OCI-LY7 (cell line): ENCODE data around the gene ROBO2. TPM values are rescaled to one million over a fixed set of nuclear protein-coding genes. Genes with fewer than 3 reads are reported as not detected.

Experiments
- BruUV-seq: library from RNA; stranded (reverse); fragments of 400-500 nt; replicated peaks from 2 replicates; lab custom pipeline; 2021; lab: Mats Ljungman, UMichigan
- CTCF ChIA-PET: fragments of 300-600 bp; sonication (Branson Sonifier 250); formaldehyde crosslinking; loops from one replicate; lab custom pipeline; 2022; ENCODE audit warnings: antibody characterized with exemption; ENCODE audit not compliant: unreplicated experiment; lab: Charles Lee
- POLR2A ChIA-PET: fragments of 300-600 bp; sonication (Branson Sonifier 250); formaldehyde crosslinking; loops from one replicate; lab custom pipeline; 2022; ENCODE audit warnings: antibody characterized with exemption; lab: Charles Lee
- DNase-seq: peaks from one replicate; pipeline ENCODE4 v3.0.0-alpha.2; 2015; ENCODE audit warnings: low spot score
- H2AFZ ChIP-seq: fragments of 200-600 bp; sonication (generic), shearing (Covaris generic); 2 replicates; pipeline ENCODE4 v1.6.1; 2014; ENCODE audit warnings: mild to moderate bottlenecking, antibody characterized with exemption, low read length, moderate library complexity
- H3K27ac ChIP-seq: fragments of 200-600 bp; sonication (generic); 2 replicates; pipeline ENCODE4 v1.5.1; 2014; ENCODE audit warnings: mixed run types, low read depth, mild to moderate bottlenecking, moderate library complexity, low read length, inconsistent platforms; ENCODE audit not compliant: poor library complexity, severe bottlenecking
- H3K36me3 ChIP-seq: fragments of 200-600 bp; sonication (generic); 2 replicates; pipeline ENCODE4 v1.6.1; 2014; ENCODE audit warnings: mild to moderate bottlenecking, antibody characterized with exemption, low read length, moderate library complexity, mixed read lengths; ENCODE audit not compliant: insufficient read depth
- H3K4me1 ChIP-seq: fragments of 200-600 bp; sonication (generic); 2 replicates; pipeline ENCODE4 v1.5.1; 2014; ENCODE audit warnings: mild to moderate bottlenecking, low read length; ENCODE audit not compliant: insufficient read depth, poor library complexity, severe bottlenecking
- H3K4me2 ChIP-seq: fragments of 200-600 bp; sonication (generic); 2 replicates; pipeline ENCODE4 v1.6.1; 2014; ENCODE audit warnings: mild to moderate bottlenecking, low read length
- H3K4me3 ChIP-seq: fragments of 200-600 bp; sonication (generic); 2 replicates; pipeline ENCODE4 v1.5.1; 2014; ENCODE audit warnings: mild to moderate bottlenecking, low read depth, low read length; ENCODE audit not compliant: poor library complexity, severe bottlenecking
- H3K79me2 ChIP-seq: fragments of 200-600 bp; sonication (generic); 2 replicates; pipeline ENCODE4 v1.6.1; 2016; ENCODE audit warnings: low read depth, mild to moderate bottlenecking, low read length, moderate library complexity, mixed read lengths; ENCODE audit not compliant: insufficient read depth
- H3K9me2 ChIP-seq: fragments of 200-600 bp; sonication (generic); 2 replicates; pipeline ENCODE4 v1.6.1; 2016; ENCODE audit warnings: mild to moderate bottlenecking, low read length, mixed read lengths; ENCODE audit not compliant: insufficient read depth
- H3K9me3 ChIP-seq: fragments of 200-600 bp; sonication (generic); 2 replicates; pipeline ENCODE4 v1.6.1; 2014; ENCODE audit warnings: mild to moderate bottlenecking, mixed run types, low read length, mixed read lengths
- H4K20me1 ChIP-seq: fragments of 200-600 bp; sonication (generic); 2 replicates; pipeline ENCODE4 v1.6.1; 2014; ENCODE audit warnings: mild to moderate bottlenecking, antibody characterized with exemption, low read length, moderate library complexity, mixed read lengths; ENCODE audit not compliant: insufficient read depth
- EZH2phosphoT487 ChIP-seq: fragments of 200-600 bp; sonication (generic); IDR thresholded peaks from 2 replicates; pipeline ENCODE4 v1.6.1; 2018; ENCODE audit warnings: low read depth, borderline replicate concordance, mild to moderate bottlenecking, mixed run types, antibody characterized with exemption, low read length, moderate library complexity, mixed read lengths
- intact Hi-C: fragments of 100-400 bp; cut with micrococcal nuclease; formaldehyde crosslinking; loops from one replicate; pipeline ENCODE4 v1.10.0; 2022; ENCODE audit not compliant: unreplicated experiment
- total RNA-seq, 2 experiments: library from RNA; depleted of rRNA in 1 of 2; stranded (reverse); fragments of >200 nt in 1 of 2; shearing (Covaris generic) in 1 of 2; gene quantifications; 2 replicates each; pipeline ENCODE4 v1.2.3, GENCODE V29; 2014 to 2022
- TF ChIP-seq, protein P1 (sequence below): fragments of 200-600 bp; sonication (generic); conservative IDR thresholded peaks from 2 replicates; pipeline ENCODE4 v1.5.1; 2014; ENCODE audit warnings: mild to moderate bottlenecking, antibody characterized with exemption, low read length, moderate library complexity, mixed read lengths

ROBO2 gene
- total RNA-seq, 2 experiments from 2014 or later, result 0.06 to 4.8 TPM

DNA sequence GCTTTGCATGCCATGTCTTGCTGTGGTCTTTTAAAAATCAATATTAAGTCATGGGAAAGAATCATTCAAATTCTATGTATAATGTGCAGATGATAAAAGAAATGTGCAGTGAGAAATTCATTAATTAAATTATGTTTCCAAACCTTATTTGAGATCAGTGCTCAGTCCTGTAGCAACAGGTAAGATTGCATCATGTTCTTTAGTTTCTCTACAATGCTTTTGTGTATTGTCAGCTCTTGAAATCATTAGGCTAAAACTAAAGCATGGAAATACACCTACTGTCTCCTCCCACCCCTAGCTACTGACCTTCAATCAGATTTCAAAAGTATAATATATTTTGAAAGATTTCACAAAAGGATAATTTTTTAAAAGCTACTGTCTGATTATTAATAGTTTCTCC lies 612.7 kb downstream of the ROBO2 start:
- POLR2A ChIA-PET, result no interaction called here
- no peak overlapping the region for H2AFZ ChIP-seq

DNA sequence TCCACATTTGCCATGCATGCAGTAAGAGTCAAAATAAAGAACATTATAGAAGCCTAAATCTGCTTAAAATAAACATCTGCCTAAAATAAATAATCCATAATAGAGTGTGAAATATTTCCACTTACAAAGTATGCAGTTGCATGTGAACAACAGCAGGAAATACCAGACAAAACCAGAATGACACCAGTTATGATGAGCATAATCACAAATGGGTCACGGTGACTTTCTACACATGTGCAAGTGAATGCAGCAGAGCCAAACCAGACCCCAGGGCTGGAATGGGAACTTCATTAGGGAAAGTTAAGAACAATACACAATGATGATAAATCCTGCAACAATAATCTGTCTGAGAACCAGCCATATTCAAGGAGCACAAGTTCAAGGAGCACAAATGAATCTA lies 615.5 kb downstream of the ROBO2 start:
- Histone ChIP-seq H3K36me3 (no peaks in the 10 kb centered on the region), H4K20me1 (no peaks in the 10 kb centered on the region), H3K4me1 (no peaks in the 10 kb centered on the region), H3K4me2 (no peak overlapping the region), H3K9me2 (no peaks in the 10 kb centered on the region), H3K9me3 (no peaks in the 10 kb centered on the region), H3K27ac (no peak overlapping the region), H3K79me2 (no peaks in the 10 kb centered on the region), H3K4me3 (no peak overlapping the region), H2AFZ (no peak overlapping the region)
- ChIA-PET CTCF (no interaction called here), POLR2A (no interaction called here)
- no peak for DNase-seq
- BruUV-seq, result no TSS peak
- intact Hi-C loops, result no loop called here
- TF ChIP-seq, protein P1, sequence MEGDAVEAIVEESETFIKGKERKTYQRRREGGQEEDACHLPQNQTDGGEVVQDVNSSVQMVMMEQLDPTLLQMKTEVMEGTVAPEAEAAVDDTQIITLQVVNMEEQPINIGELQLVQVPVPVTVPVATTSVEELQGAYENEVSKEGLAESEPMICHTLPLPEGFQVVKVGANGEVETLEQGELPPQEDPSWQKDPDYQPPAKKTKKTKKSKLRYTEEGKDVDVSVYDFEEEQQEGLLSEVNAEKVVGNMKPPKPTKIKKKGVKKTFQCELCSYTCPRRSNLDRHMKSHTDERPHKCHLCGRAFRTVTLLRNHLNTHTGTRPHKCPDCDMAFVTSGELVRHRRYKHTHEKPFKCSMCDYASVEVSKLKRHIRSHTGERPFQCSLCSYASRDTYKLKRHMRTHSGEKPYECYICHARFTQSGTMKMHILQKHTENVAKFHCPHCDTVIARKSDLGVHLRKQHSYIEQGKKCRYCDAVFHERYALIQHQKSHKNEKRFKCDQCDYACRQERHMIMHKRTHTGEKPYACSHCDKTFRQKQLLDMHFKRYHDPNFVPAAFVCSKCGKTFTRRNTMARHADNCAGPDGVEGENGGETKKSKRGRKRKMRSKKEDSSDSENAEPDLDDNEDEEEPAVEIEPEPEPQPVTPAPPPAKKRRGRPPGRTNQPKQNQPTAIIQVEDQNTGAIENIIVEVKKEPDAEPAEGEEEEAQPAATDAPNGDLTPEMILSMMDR, result no peak
- no peak for TF ChIP-seq EZH2phosphoT487

More for the DNA sequence above, 612.7 kb downstream of the ROBO2 start:
- H3K9me3 ChIP-seq, result no peaks in the 10 kb centered on the region
- H3K79me2 ChIP-seq, result no peaks in the 10 kb centered on the region
- no TSS peak for BruUV-seq
- no peak for TF ChIP-seq EZH2phosphoT487
- TF ChIP-seq, protein P1, result no peak
- DNase-seq, result no peak
- no peak overlapping the region for H3K4me2 ChIP-seq
- CTCF ChIA-PET, result no interaction called here
- no peaks in the 10 kb centered on the region for H3K4me1 ChIP-seq
- H3K9me2 ChIP-seq, result no peaks in the 10 kb centered on the region
- H3K27ac ChIP-seq, result no peak overlapping the region
- no peaks in the 10 kb centered on the region for H3K36me3 ChIP-seq
- H4K20me1 ChIP-seq, result no peaks in the 10 kb centered on the region
- H3K4me3 ChIP-seq, result no peak overlapping the region
- intact Hi-C loops, result no loop called here

DNA sequence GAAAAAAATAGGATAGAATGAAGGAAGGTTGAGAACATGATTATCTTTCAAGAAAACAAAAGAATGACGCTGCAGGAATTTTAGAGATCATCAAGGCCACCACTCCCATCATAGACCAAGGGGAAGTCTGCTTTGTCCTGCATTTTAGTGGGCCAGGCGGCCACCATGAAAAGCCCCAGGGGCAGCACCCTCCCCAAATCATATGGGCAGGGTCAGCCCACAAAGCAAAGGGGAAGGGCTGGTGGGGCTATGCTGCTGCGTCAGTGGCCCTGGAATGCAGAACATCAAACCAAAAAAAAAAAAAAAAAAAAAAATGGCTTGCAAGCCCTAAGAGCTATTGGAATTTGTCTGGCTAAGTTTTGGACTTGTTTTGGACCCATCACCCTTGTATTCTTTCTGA lies 620.8 kb downstream of the ROBO2 start:
- H3K36me3 ChIP-seq, result no peaks in the 10 kb centered on the region
- no peaks in the 10 kb centered on the region for H3K79me2 ChIP-seq
- H3K9me2 ChIP-seq, result no peaks in the 10 kb centered on the region
- no peaks in the 10 kb centered on the region for H4K20me1 ChIP-seq
- H3K9me3 ChIP-seq, result no peaks in the 10 kb centered on the region
- DNase-seq, result no peak
- no peak overlapping the region for H2AFZ ChIP-seq
- CTCF ChIA-PET, result no interaction called here
- no peak overlapping the region for H3K4me3 ChIP-seq
- no peaks in the 10 kb centered on the region for H3K4me1 ChIP-seq
- no peak overlapping the region for H3K27ac ChIP-seq
- TF ChIP-seq, protein P1, result no peak
- POLR2A ChIA-PET, result no interaction called here
- BruUV-seq, result no TSS peak
- H3K4me2 ChIP-seq, result no peak overlapping the region
- intact Hi-C loops, result no loop called here
